HEK293T (cell line): Measurements from ENCODE around the gene NOL12.

Source experiments
- BHLHE40 ChIP-seq: fragments of 450-650 bp; IDR thresholded peaks from 2 replicates; pipeline ENCODE4 v1.6.1; 2016; ENCODE audit warnings: mild to moderate bottlenecking, moderate library complexity, borderline replicate concordance
- ELF4 ChIP-seq: fragments of 450-650 bp; IDR thresholded peaks from 2 replicates; pipeline ENCODE4 v1.6.1; 2017; ENCODE audit warnings: antibody characterized with exemption
- FOXM1 ChIP-seq: fragments of 450-650 bp; IDR thresholded peaks from 2 replicates; pipeline ENCODE4 v1.6.1; 2017; ENCODE audit warnings: mild to moderate bottlenecking, borderline replicate concordance
- HDGF ChIP-seq: fragments of 450-650 bp; IDR thresholded peaks from 2 replicates; pipeline ENCODE4 v1.6.1; 2017; ENCODE audit warnings: antibody characterized with exemption, borderline replicate concordance
- NFRKB ChIP-seq: fragments of 450-650 bp; IDR thresholded peaks from 2 replicates; pipeline ENCODE4 v1.6.1; 2016; ENCODE audit warnings: mild to moderate bottlenecking, moderate library complexity
- SP1 ChIP-seq: fragments of 450-650 bp; IDR thresholded peaks from 2 replicates; pipeline ENCODE4 v1.6.1; 2017
- SUZ12 ChIP-seq: fragments of 450-650 bp; IDR thresholded peaks from 2 replicates; pipeline ENCODE4 v1.6.1; 2016; ENCODE audit warnings: mild to moderate bottlenecking
- TF ChIP-seq, protein P1 (sequence below): fragments of 450-650 bp; IDR thresholded peaks from 2 replicates; pipeline ENCODE4 v1.6.1; 2016

DNA sequence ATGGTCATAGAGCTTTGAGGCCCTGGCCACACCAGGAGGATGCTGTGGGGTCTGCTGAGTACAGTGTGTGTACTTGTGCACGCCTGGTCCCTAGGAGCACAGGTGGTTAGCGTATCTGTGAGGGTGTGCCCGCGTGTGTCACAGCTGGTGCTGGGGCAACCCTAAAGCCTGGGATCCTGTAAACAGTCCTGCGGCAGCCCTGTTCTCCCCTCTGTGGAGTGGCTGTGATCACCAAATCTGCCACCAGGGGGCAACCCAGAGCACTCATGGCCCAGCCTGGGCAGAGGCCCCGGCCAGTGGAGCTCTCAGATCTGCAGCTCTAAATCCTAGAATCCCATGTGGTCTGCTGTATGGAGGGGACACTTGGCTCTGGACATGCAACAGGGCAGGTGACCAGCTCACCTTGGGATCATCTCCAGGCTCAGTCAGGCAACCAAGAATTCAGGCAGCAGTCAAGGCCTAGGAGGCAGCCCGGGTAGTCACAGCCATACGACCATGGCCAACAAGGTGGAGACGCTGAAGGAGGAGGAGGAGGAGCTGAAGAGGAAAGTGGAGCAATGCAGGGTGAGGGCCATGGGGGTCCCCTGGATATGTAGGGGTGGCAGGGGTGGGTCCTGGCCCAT, 42.8 kb upstream of the NOL12 start:
- TF ChIP-seq ELF4 (no peak), FOXM1 (no peak), BHLHE40 (no peak), SUZ12 (no peak), HDGF (no peak; the same call in 1 of the 2 replicates), SP1 (no peak), NFRKB (no peak)
- TF ChIP-seq, protein P1, sequence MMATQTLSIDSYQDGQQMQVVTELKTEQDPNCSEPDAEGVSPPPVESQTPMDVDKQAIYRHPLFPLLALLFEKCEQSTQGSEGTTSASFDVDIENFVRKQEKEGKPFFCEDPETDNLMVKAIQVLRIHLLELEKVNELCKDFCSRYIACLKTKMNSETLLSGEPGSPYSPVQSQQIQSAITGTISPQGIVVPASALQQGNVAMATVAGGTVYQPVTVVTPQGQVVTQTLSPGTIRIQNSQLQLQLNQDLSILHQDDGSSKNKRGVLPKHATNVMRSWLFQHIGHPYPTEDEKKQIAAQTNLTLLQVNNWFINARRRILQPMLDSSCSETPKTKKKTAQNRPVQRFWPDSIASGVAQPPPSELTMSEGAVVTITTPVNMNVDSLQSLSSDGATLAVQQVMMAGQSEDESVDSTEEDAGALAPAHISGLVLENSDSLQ: no peak
